OCI-LY7 (cell line): ENCODE measurements around the gene PHF21B.

ENCODE experiments used
- EZH2phosphoT487 ChIP-seq: fragments of 200-600 bp; sonication (generic); IDR thresholded peaks from 2 replicates; pipeline ENCODE4 v1.6.1; 2018; ENCODE audit warnings: low read depth, borderline replicate concordance, mild to moderate bottlenecking, mixed run types, antibody characterized with exemption, low read length, moderate library complexity, mixed read lengths
- TF ChIP-seq, protein P1 (sequence below): fragments of 200-600 bp; sonication (generic); conservative IDR thresholded peaks from 2 replicates; pipeline ENCODE4 v1.5.1; 2014; ENCODE audit warnings: mild to moderate bottlenecking, antibody characterized with exemption, low read length, moderate library complexity, mixed read lengths

DNA sequence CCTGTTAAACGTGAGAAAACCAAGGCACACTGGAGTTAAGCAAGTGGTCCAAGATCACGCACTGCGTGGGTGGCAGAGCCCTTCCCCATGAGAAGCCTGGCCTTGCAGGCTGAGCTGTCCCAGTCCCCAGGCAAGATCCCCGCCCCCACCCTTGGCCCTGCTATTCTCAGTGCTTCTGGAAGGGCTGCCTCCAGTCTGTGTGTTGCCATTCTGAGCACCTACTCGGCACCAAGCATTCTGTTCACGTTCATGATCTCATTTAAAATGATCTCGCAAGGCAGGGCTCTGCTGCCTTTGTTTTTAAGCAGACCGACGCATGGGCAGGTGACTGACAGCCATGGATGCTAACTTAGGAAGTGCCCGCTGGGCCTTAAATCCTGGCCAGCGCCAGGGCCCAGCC, 62.8 kb downstream of the PHF21B start:
- TF ChIP-seq, protein P1, sequence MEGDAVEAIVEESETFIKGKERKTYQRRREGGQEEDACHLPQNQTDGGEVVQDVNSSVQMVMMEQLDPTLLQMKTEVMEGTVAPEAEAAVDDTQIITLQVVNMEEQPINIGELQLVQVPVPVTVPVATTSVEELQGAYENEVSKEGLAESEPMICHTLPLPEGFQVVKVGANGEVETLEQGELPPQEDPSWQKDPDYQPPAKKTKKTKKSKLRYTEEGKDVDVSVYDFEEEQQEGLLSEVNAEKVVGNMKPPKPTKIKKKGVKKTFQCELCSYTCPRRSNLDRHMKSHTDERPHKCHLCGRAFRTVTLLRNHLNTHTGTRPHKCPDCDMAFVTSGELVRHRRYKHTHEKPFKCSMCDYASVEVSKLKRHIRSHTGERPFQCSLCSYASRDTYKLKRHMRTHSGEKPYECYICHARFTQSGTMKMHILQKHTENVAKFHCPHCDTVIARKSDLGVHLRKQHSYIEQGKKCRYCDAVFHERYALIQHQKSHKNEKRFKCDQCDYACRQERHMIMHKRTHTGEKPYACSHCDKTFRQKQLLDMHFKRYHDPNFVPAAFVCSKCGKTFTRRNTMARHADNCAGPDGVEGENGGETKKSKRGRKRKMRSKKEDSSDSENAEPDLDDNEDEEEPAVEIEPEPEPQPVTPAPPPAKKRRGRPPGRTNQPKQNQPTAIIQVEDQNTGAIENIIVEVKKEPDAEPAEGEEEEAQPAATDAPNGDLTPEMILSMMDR: no peak
- TF ChIP-seq EZH2phosphoT487: no peak
